Astrocyte (in vitro differentiated cells and primary cell): Measurements from ENCODE around the gene SH3BGRL. TPM values are rescaled to one million over a fixed set of nuclear protein-coding genes. Genes with fewer than 3 reads are reported as not detected.

Experiments used
- total RNA-seq: library from RNA; stranded (reverse); gene quantifications from 2 replicates; pipeline ENCODE4 v1.2.1, GENCODE V29; 2021

The SH3BGRL gene
- total RNA-seq, 1 donor from 2014 or later, result 132 TPM

Other genes with a start within 250 kb of the SH3BGRL start
- 3.9 and 5.0 TPM in 2 replicates for gene HMGN5, start 189 bp upstream of the SH3BGRL start, total RNA-seq